LNCaP clone FGC (cell line): ENCODE data around the gene ST6GAL1.
"Not testable (repeated sequence)": the region's sequence is repeated elsewhere in the genome, so short reads cannot be mapped to it uniquely, and the experiment has no call there.

Experiments
- DNase-seq: peaks from one replicate; pipeline ENCODE4 v3.0.0-alpha.2; 2011; ENCODE audit warnings: low read depth
- H3K4me3 ChIP-seq: 2 replicates; pipeline ENCODE4 v1.5.1; 2011; ENCODE audit warnings: mild to moderate bottlenecking, low read depth, low read length, control low read depth
- CTCF ChIP-seq: IDR thresholded peaks from 2 replicates; pipeline ENCODE4 v1.5.1; 2012; ENCODE audit warnings: mild to moderate bottlenecking; ENCODE audit not compliant: control insufficient read depth, insufficient read depth; ENCODE audit errors: extremely low read depth

ST6GAL1 gene

GRCh38 chr3:187016639-187017345 lies 86.5 kb downstream of the ST6GAL1 start:
- no peak for TF ChIP-seq CTCF
- DNase-seq, result no peak
- H3K4me3 ChIP-seq, result no peak overlapping the region

GRCh38 chr3:187017511-187018230 lies 87.3 kb downstream of the ST6GAL1 start:
- no peak for DNase-seq
- TF ChIP-seq CTCF, result no peak
- no peak overlapping the region for H3K4me3 ChIP-seq

GRCh38 chr3:187019542-187020072 lies 89.3 kb downstream of the ST6GAL1 start:
- TF ChIP-seq CTCF, result no peak
- DNase-seq, result no peak
- no peak overlapping the region for H3K4me3 ChIP-seq

- no peak for TF ChIP-seq CTCF
- no peak overlapping the region for H3K4me3 ChIP-seq
Measured at GRCh38 chr3:187020376-187020775, 90.0 kb downstream of the ST6GAL1 start.

GRCh38 chr3:187021748-187022402 lies 91.5 kb downstream of the ST6GAL1 start:
- no peak for TF ChIP-seq CTCF
- no peak for DNase-seq
- H3K4me3 ChIP-seq, result no peak overlapping the region

More at GRCh38 chr3:187020376-187020775, 90.0 kb downstream of the ST6GAL1 start:
- no peak for DNase-seq

- H3K4me3 ChIP-seq, result no peak overlapping the region
Measured at GRCh38 chr3:187022403-187023029, 92.2 kb downstream of the ST6GAL1 start.

GRCh38 chr3:187023340-187023739 lies 93.0 kb downstream of the ST6GAL1 start:
- DNase-seq, result not testable (repeated sequence)

More at GRCh38 chr3:187022403-187023029, 92.2 kb downstream of the ST6GAL1 start:
- DNase-seq, result no peak
- TF ChIP-seq CTCF, result no peak

More at GRCh38 chr3:187023340-187023739, 93.0 kb downstream of the ST6GAL1 start:
- H3K4me3 ChIP-seq, result not testable (repeated sequence)
